ENCODE results near the gene RAPGEF2.
"Not testable (repeated sequence)": the region's sequence is repeated elsewhere in the genome, so short reads cannot be mapped to it uniquely, and the experiment has no call there.

Gene RAPGEF2, protein sequence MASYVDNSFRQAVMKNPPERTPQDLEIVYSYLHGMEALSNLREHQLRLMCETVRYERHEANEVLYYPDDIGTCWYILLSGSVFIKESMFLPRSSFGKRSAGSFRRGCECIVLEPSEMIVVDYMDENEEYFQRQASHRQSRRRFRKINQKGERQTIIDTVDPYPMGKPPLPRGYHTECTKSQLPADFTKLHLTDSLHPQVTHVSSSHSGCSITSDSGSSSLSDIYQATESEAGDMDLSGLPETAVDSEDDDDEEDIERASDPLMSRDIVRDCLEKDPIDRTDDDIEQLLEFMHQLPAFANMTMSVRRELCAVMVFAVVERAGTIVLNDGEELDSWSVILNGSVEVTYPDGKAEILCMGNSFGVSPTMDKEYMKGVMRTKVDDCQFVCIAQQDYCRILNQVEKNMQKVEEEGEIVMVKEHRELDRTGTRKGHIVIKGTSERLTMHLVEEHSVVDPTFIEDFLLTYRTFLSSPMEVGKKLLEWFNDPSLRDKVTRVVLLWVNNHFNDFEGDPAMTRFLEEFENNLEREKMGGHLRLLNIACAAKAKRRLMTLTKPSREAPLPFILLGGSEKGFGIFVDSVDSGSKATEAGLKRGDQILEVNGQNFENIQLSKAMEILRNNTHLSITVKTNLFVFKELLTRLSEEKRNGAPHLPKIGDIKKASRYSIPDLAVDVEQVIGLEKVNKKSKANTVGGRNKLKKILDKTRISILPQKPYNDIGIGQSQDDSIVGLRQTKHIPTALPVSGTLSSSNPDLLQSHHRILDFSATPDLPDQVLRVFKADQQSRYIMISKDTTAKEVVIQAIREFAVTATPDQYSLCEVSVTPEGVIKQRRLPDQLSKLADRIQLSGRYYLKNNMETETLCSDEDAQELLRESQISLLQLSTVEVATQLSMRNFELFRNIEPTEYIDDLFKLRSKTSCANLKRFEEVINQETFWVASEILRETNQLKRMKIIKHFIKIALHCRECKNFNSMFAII (N-terminal part only)

DNA sequence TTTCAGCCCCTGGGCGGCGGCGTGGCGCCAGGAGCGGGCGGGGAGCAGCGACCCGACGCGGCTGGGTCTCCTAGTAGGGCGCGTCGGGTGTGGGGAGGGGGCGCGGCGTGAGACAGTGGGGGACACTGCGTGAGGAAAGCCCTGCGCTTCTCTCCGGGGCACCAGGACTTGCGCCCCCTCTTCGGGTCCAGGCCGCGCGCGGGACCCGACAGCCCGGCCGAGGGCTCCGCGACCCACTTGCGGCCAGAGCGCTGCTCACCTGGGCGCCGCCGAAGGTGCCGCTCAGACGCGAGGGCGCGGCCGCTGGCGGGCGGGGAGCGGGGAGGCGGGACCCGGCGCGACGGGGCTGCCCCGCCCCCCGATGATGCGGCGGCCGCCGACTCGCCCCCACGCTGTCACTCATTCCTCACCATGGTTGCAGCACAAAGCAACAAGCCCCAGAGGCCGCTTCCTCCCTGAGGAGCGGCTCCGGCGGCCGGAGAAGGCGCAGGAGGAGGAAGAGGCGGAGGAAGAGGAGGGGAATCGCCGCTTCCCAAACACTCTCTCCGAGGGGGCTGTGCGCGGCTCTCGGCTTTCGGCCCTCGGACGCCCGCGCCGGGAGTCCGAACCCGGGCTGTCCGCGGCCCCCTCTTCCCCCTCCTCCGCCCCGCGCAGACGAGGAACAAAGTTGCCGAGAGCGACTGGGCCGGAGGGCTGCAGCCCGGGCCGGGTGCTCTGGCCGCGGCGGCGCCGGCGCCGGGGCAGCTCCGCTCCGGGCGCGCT, at the start of gene RAPGEF2:
TSS of gene RAPGEF2 (plus strand) at position 458 of the 762 bp plus-strand sequence. CDS start 1,084 bp downstream, outside the sequence.
- DNase-seq (ENCODE audit: low read depth in 2 of 2) = peak; percentile 77 to 84

DNA sequence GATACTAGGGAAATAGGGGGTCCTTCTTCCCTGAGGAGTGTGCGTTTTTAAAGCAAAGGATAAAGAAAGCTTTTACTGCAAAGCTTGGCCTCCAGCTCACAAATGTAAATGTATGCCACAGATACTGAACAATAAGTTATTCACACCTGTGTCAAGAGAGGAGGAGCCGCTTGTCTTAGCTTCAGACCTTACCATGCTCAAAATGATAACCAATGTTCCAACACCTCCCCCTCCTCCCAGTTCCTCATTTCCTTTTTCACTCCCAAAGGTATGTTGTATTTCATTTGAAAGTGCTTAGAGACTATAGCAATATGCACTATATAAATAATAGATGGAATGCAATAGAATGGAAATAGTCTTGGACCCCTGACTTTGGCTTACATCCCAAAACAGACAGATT, 47.0 kb upstream of the RAPGEF2 start:
- no peak for DNase-seq (ENCODE audit: low read depth in 2 of 2)

DNA sequence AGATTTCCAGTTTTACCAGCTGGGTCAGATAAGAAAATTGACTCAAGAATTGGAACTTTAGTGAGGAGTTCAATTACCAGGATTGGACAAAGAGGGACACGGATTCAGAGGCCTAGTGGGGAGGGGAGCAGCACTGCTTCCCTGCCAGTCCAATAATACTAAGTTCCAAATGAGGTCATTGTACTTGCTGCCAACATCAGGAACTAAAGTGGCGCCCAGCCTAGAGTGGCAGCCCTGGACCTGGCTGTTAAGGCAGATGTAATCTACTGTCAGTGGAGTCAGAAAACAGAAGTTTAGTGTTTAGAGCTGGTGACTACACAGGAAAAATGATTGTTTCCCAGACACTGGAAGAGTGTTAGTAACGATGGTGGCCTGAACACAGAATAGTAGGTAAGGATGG, 42.7 kb upstream of the RAPGEF2 start:
- no peak for DNase-seq (ENCODE audit: low read depth in 2 of 2)

DNA sequence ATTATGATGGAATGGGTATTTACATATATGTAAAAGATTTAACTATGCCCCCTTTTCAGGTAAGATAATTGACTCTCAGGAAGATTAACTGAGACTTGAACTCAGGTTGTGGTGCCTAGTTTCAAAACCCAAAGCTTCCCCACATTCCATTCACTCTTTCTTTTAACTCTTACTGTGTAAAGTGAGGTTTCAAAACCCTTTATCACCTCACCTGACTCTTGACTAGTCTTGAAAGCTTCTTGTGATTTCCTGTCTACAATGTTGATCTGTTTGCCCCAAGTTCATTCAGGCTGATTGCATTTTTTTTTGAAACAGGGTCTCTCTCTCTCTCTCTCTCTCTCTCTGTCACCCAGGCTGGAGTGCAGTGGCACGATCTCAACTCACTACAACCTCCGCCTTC, 40.5 kb upstream of the RAPGEF2 start:
- DNase-seq (ENCODE audit: low read depth in 2 of 2) = no peak

DNA sequence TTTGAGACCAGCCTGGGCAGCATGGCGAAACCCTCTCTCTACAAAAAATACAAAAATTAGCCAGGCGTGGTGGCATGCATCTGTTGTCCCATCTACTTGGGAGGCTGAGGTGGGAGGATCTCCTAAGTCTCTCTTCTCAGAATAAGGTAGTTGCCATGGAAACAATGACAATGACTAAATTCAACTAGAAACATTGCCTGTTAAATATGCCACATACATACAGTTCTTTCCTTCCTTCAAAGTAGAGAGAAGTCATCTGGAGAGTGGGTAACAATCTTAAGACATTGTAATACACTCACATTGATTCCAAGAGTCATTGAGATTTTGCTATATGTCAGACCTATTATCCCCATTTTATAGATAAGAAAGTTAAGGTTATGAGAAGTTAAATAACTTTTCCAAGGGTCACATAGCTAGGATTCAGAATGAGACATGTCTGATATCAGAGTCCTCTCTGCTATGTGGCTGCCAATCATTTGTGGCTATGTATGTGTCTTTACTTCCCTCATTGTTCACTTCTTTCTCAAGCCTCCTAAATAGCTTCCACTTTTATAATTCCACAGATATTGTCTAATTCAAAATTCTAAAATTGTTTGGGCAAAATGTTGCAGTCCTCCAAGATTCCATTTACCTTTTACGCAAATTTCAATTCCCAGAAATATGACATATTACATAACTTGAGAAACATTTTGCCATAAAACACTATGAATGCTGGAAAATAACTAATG, 37.2 kb upstream of the RAPGEF2 start:
- no peak for DNase-seq (ENCODE audit: low read depth in 2 of 2)

DNA sequence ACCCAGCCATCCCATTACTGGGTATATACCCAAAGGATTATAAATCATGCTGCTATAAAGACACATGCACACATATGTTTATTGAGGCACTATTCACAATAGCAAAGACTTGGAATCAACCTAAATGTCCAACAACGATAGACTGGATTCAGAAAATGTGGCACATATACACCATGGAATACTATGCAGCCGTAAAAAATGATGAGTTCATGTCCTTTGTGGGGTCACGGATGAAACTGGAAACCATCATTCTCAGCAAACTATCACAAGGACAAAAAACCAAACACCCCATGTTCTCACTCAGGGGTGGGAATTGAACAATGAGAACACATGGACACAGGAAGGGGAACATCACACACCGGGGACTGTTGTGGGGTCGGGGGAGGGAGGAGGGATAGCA, 34.7 kb upstream of the RAPGEF2 start:
- DNase-seq (ENCODE audit: low read depth in 2 of 2) = not testable (repeated sequence)

DNA sequence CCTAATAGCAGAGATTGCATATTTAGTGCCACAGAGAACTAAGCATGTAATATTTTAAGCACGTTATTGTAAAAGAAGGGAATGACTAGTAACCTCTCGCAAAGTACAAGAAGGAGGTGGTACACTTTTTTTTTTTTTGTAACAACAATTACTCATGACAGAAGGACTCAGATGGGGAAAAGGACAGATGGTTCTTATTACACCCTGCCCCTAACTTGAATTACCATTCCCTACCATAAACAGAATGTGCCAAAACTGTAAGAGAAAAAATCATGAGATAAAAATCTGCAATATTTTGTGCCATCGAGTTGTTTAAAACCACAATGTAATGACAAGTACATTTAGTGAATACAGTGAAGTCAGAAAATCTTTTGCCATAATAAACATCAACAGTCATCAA, 33.0 kb upstream of the RAPGEF2 start:
- no peak for DNase-seq (ENCODE audit: low read depth in 2 of 2)

DNA sequence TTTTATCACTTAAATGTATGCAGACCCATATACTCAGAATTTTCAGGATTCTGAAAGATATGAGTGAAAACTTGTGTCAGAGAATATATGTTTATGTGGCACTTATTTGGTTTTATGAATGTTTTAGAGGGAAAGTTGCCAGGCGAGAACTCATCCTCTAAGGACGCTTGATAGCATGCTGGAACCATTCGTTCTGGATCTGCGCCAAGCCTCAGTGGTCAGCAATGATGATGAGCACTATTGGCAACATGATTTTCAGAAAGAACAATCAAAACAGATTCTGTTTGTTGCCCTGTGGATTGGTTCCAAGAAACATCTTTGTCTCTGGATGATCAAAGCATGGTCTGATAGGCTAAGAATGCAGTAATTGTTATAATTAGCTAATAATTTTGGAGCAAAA, 32.1 kb upstream of the RAPGEF2 start:
- no peak for DNase-seq (ENCODE audit: low read depth in 2 of 2)

DNA sequence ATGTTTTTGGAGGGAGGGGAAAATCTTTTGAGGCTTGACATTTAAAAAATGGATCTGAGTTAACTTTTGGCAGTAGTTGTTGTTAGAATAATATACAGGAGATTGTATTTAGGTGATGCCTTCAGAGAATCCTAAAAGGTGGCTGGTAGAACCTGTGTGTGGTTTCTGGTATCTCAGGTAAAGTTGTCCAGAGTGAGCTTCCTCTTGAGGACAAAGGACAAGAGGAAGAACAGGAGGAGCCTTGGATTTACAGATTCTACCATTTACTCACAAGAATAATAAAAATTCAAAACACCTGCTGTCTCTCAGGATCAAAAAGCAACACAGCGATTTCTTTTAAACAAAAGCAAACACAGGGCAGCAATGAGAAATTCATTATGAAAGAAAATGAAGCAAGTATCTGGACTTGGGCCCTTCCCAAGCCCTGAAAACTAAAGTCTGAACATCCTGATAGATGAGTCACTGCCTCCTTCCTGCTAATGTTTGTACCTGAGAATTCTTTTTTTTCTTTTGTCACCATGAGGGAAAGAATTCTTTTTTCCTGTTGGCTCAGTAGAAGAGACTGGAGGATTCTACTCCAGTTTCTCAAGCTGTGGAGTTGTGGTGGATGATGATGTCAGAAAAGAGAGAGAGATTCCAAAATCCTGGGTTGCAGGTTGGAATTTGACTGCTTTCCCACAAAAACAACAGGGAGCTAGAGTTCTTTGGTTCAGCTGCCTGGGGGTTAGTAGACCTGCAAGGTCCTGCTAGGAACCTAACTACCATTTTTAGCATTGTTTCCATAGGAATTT, 31.5 kb upstream of the RAPGEF2 start:
- no peak for DNase-seq (ENCODE audit: low read depth in 2 of 2)

DNA sequence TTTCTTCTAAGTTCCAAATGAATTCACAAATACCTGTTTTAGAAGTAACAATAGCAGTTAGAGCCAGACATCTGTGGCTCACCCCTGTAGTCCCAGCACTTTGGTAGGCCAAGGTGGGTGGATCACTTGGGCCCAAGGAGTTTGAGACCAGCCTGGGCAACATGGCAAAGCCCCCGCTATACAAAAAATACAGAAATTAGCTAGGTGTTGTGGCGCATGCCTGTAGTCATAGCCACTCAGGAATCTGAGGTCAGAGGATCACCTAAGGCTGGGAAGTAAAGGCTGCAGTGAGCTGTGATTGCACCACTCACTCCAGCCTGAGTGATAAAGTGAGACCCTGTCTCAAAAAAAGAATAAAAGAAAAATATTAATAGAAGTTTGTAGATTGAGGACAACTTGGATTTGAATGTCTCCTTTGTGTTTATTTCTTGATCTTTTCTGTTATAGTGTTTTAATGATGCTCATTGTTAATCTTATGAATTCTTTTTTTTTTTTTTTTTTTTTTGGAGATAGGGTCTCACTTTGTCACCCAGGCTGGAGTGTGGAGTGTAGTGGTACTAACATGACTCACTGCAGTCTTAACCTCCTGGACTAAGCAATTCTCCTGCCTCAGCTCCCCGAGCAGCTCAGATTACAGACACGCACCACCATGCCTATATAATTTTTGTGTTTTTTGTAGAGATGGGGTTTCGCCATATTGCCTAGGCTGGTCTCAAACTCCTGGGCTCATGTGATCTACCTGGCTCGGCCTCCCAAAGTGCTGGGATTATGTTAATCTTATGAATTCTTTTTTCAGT, 30.7 kb upstream of the RAPGEF2 start:
- no peak for DNase-seq (ENCODE audit: low read depth in 2 of 2)

DNA sequence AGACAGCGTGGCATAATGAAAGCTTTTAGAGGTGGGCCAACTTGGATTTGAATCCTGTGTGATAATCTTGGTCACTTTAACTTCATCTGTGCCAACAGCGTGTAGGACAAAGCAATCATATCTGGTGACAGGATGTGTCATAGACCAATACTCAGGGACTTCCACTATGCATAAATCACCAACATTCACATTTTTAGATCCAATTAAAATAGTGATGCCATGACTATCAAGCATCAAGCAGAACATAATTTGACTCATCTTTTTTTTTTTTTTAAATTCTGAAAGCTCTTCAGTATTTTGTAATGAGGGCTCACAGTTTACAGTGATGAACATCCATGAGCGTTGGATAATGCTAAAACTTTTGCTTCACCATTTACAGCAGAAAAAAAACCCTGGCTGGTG, 27.3 kb upstream of the RAPGEF2 start:
- DNase-seq (ENCODE audit: low read depth in 2 of 2) = no peak

DNA sequence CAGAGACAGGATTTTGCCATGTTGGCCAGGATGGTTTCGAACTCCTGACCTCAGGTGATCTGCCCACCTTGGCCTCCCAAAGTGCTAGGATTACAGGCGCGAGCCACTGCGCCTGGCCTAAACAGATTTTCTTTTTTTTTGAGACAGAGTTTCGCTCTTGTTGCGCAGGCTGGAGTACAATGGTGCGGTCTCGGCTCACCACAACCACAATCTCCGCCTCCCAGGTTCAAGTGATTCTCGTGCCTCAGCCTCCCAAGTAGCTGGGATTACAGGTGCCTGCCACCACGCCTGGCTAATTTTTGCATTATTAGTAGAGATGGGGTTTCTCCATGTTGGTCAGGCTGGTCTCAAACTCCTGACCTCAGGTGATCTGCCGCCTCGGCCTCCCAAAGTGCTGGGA, 25.9 kb upstream of the RAPGEF2 start:
- DNase-seq (ENCODE audit: low read depth in 2 of 2) = peak in 1 of 2 donors; percentile 3

DNA sequence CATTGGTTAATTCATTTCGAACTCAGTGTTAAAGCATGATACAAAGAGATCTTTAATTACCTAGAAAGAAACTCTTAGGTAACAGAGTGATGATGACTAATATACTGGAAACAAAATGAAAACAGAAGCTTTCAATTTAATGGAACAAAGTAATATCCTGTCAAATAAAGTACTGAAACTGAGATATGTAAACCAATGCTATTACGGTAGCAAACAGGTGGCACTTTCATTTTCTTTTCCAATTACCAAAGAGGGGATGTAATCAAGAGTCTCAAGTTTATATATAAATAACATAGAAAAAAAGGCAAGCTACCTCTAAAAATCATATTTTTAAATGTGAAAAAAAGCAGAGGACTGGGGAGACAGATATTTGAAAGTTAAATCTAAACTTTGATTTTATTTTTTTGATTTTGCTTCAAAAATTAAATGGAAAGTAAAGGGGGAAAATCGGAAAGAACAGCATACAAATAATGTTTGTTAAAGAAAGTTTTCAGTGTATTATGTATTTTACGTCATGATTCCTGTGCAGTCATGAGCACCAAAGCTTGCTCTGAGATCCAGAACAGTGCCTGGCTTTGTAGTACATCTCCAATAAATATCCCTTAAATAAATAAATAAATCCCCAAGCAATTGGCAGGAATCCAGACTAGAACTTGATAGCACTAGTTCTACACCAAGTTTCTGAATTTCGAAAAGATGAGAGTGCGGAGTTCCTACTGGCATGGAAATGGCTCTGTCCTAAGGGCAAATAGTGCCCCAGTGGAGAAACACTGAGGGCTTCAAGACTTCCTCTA, 25.0 kb upstream of the RAPGEF2 start:
- no peak for DNase-seq (ENCODE audit: low read depth in 2 of 2)

DNA sequence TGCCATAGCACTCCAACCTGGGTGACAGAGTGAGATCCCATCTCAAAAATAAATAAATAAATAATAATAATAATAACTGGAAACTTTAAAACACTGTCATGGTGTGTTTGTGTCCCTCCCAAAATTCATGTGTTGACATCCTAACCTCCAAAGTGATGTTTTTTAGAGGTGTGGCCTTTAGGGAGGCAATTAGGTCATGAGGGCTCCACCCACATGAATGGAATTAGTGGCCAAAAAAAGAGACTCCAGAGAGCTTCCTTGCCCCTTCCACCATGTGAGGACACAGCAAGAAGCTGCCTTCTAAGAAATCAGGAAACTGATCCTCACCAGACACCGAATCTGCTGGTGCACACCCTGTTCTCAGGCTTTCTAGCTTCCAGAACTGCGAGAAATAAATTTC, 23.8 kb upstream of the RAPGEF2 start:
- no peak for DNase-seq (ENCODE audit: low read depth in 2 of 2)

DNA sequence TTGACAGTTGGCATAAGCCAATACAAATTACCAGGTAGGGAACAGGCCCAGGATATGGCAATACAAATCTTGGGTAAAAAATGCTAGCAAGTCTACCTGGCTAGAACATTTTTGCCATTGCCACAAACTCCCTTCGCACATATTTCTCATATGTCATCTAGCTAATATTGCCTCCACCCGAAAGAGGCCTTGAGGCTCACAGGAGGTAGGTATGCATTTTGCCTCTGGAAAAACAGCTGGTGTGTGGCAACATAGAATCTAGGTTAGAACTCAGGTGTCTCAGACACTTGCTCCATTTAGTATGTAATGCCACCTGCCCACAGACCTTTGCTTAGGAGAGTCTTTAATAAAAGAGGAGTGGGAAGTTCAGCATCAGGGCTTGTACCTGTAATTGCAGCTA, 16.3 kb upstream of the RAPGEF2 start:
- DNase-seq (ENCODE audit: low read depth in 2 of 2) = no peak

DNA sequence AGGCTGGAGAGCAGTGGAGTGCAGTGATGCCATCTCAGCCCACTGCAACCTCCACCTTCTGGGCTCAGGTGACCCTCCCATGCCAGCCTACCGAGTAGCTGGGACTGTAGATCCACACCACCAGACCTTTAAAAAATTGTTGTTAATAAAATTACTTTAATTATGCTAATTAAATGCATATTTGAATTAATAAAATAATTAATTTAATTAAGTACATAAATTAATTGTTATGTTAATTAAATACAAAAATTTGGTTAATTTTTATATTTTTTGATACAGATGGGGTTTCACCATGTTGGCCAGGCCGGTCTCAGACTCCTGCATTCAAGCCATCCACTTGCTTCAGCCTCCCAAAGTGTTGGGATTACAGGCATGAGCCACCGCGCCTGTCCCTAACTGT, 12.6 kb upstream of the RAPGEF2 start:
- DNase-seq (ENCODE audit: low read depth in 2 of 2) = no peak

DNA sequence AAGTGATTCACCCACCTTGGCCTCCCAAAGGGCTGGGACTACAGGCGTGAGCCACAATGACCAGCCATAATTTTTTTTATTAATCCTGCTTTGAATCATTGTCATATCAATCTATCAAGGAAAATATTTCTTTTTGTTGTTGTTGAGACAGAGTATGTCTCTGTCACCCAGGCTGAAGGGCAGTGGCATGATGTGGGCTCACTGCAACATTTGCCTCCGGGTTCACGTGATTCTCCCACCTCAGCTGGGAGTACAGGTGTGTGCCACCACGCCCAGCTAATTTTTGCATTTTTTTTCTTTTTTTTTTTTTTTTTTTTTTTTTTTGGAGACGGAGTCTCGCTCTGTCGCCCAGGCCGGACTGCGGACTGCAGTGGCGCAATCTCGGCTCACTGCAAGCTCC, 8.7 kb upstream of the RAPGEF2 start:
- DNase-seq (ENCODE audit: low read depth in 2 of 2) = not testable (repeated sequence)

DNA sequence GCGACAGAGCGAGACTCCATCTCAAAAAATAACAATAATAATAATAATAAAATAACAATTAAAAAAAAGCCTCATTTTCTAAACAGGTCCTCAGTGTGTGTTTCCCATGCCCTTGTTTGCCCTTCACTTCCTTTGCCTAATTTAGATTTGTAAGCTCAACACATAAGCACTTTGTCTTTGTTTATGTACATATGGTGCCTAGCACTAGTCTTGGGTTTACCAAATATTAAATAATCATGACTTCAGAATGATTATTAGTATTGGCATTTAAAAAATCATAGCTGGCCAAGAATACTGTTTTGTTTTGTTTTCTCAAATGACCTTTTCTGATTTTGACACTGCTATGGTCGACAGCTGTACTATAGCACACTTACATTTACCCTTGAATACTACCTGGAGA, 6.4 kb upstream of the RAPGEF2 start:
- no peak for DNase-seq (ENCODE audit: low read depth in 2 of 2)

DNA sequence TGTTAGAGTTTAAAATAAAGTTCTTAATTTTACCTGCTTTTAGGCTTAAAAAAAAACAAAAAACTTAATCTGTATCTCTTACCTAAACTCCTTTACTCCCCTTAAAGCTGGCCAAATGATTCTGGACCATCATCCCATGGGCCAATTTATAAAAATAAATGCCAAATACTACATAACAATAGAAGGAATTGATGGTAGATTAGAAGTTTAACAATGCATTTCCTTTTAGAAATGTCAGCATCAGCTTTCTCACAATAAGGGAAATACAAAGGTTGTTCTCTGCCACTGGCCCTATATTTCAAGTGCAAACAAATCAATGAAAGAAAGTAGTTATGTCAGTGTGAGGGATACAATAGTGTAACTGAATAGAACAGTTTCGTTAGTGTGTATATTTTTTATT, 5.7 kb upstream of the RAPGEF2 start:
- DNase-seq (ENCODE audit: low read depth in 2 of 2) = no peak
